ENCODE results near the gene HEXB. TPM values are rescaled to one million over a fixed set of nuclear protein-coding genes. Genes with fewer than 3 reads are reported as not detected.

The HEXB gene
- total and polyA plus RNA-seq, 2 donors from 2014 or later, result 113 to 184 TPM

- Histone ChIP-seq H3K27me3 (ENCODE audit: control insufficient read depth, insufficient read depth, low read length) (no peaks in the 10 kb centered on the region), H3K4me3 (ENCODE audit: low read length in 3 of 3) (no peak overlapping the region), H3K4me1 (ENCODE audit: control insufficient read depth in 2 of 3, insufficient read depth in 2 of 3, low read depth in 1 of 3, low read length in 3 of 3) (no peaks in the 10 kb centered on the region), H3K9me3 (ENCODE audit: control insufficient read depth in 2 of 3, insufficient read depth in 1 of 3, low read length in 3 of 3) (no peaks in the 10 kb centered on the region), H3K9ac (ENCODE audit: low read length in 3 of 3) (no peak overlapping the region), H3K27ac (ENCODE audit: low read depth in 2 of 2, low read length in 2 of 2) (no peak overlapping the region), H3K36me3 (ENCODE audit: control insufficient read depth in 2 of 3, insufficient read depth in 3 of 3, low read length in 3 of 3) (no peaks in the 10 kb centered on the region)
- DNase-seq, result no peak
- intact Hi-C loops (cut with DNase I), result no loop called here
- no peak for FAIRE-seq
- no peak for TF ChIP-seq CTCF (IDR thresholded peaks at IDR 0.05; ENCODE audit: borderline replicate concordance, extremely low read depth, insufficient read depth)
Observed at GRCh38 chr5:74667396-74667795, 17.6 kb upstream of the HEXB start.

- DNase-seq, result no peak
- Histone ChIP-seq H3K9me3 (ENCODE audit: control insufficient read depth in 2 of 3, insufficient read depth in 1 of 3, low read length in 3 of 3) (no peaks in the 10 kb centered on the region), H3K4me3 (ENCODE audit: low read length in 3 of 3) (no peak overlapping the region), H3K4me1 (ENCODE audit: control insufficient read depth in 2 of 3, insufficient read depth in 2 of 3, low read depth in 1 of 3, low read length in 3 of 3) (peaks cover 0 to 2% (median 0%) of the 10 kb centered on the region in 3 donors), H3K27me3 (ENCODE audit: control insufficient read depth, insufficient read depth, low read length) (no peaks in the 10 kb centered on the region), H3K36me3 (ENCODE audit: control insufficient read depth in 2 of 3, insufficient read depth in 3 of 3, low read length in 3 of 3) (no peaks in the 10 kb centered on the region), H3K27ac (ENCODE audit: low read depth in 2 of 2, low read length in 2 of 2) (no peak overlapping the region), H3K9ac (ENCODE audit: low read length in 3 of 3) (no peak overlapping the region)
- no peak for FAIRE-seq
- TF ChIP-seq CTCF (IDR thresholded peaks at IDR 0.05; ENCODE audit: borderline replicate concordance, extremely low read depth, insufficient read depth), result no peak
- intact Hi-C loops (cut with DNase I), result no loop called here
Observed at GRCh38 chr5:74669821-74670220, 15.2 kb upstream of the HEXB start.

- no peak for TF ChIP-seq CTCF (IDR thresholded peaks at IDR 0.05; ENCODE audit: borderline replicate concordance, extremely low read depth, insufficient read depth)
- Histone ChIP-seq H3K4me1 (ENCODE audit: control insufficient read depth in 2 of 3, insufficient read depth in 2 of 3, low read depth in 1 of 3, low read length in 3 of 3) (peaks cover 0 to 2% (median 0%) of the 10 kb centered on the region in 3 donors), H3K27me3 (ENCODE audit: control insufficient read depth, insufficient read depth, low read length) (no peaks in the 10 kb centered on the region), H3K9ac (ENCODE audit: low read length in 3 of 3) (no peak overlapping the region), H3K9me3 (ENCODE audit: control insufficient read depth in 2 of 3, insufficient read depth in 1 of 3, low read length in 3 of 3) (no peaks in the 10 kb centered on the region), H3K4me3 (ENCODE audit: low read length in 3 of 3) (no peak overlapping the region), H3K36me3 (ENCODE audit: control insufficient read depth in 2 of 3, insufficient read depth in 3 of 3, low read length in 3 of 3) (no peaks in the 10 kb centered on the region), H3K27ac (ENCODE audit: low read depth in 2 of 2, low read length in 2 of 2) (no peak overlapping the region)
- no peak for FAIRE-seq
- DNase-seq, result no peak
- intact Hi-C loops (cut with DNase I), result no loop called here
Observed at GRCh38 chr5:74670396-74671038, 14.5 kb upstream of the HEXB start.

Measured in kidney (tissue), 14 donors.